HG03442 (cell line): Measurements from ENCODE around the gene SELENOH.

Experiments used
- ATAC-seq: cut with Tn5 transposase; IDR thresholded peaks from one replicate; pipeline ENCODE4 v1.9.1; 2021; ENCODE audit warnings: mild to moderate bottlenecking, moderate library complexity; ENCODE audit not compliant: unreplicated experiment

The SELENOH gene

DNA sequence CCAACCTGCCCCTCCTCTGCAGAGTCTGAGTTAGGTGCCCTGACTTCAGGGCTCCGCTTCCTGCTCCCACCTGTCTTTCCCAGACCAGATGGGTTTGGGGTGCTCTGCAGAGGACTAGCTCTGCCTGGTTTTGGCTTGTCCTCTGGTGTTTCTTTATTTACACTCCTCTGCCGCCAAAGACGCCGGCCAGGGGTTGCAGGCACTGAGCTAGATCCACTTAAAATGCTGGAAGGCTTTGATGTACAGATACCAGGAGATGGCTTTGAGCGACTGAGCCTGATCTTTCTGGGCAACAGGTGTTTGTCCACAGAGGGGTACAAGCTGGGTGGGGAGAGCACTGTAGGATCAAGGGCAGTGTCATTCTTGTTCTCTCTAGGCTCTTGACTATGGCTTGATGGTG, 3.9 kb downstream of the SELENOH start:
- no peak for ATAC-seq

DNA sequence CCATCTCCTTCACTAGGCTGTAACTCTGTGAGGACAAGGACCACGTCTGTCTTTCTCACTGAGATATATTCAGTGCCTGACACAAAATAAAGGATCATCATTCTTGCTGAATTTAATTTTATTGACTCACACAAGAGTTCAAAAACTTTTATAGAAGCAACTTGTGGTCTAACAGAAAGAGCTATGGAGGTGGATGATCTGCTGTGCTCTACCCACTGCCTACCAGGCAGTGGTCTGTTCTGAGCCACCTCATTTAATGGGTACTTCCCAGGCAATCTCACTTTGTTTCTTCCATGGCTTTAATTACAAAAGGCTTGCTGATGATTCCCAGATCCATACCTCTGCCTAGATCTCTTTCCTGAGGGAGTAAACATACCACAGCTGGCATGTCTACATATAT, 5.6 kb downstream of the SELENOH start:
- ATAC-seq, result no peak

DNA sequence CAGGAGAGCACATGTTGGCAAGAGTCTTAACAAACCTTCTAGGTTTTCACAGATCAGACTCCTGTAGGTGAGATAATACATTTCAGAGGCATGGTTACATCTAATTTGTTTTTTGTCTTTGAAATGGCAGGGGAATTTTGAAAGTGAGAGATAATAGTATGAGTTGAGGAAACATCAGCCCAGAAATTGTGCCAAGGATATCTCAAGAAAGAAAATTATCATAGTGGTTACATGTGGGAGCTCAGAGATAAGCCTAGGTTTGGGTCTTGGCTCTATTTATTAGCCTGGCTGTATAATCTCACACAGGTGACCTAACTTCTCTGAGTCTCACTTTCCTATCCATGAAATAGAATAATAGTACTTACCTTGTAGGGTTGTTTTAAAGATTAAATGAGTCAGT, 9.9 kb downstream of the SELENOH start:
- no peak for ATAC-seq

DNA sequence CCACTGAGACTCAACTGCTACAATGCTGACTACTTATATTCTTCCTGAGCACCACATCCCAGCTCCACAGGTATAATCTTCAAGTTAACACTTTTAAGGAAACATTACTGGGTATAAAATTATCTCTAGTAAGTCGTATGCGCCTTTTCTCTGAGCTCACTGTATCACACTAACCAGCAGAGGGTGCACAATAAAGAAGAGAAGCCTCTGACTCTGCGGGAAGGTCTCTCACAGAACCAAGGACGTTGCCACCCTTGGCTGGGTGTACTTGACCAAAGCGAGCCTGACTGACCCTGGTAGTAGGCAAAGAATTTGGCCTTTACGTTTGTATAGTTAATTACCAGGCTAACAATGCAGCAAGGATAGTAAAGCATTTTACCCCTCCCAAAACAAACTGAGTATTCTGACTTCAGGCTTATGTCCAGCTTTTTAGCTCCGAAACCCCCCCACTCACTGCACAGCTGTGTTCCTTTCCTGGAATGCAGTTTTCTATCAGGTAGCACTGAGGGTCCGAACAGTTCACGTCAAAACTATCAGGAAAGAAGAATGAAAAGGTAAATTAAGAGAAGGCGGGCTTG, 10.5 kb downstream of the SELENOH start, which contains the start of gene BTBD18:
TSS of gene BTBD18 (minus strand) at position 144 of the 578 bp plus-strand sequence. CDS start 631 bp downstream, outside the sequence.
- no peak for ATAC-seq

DNA sequence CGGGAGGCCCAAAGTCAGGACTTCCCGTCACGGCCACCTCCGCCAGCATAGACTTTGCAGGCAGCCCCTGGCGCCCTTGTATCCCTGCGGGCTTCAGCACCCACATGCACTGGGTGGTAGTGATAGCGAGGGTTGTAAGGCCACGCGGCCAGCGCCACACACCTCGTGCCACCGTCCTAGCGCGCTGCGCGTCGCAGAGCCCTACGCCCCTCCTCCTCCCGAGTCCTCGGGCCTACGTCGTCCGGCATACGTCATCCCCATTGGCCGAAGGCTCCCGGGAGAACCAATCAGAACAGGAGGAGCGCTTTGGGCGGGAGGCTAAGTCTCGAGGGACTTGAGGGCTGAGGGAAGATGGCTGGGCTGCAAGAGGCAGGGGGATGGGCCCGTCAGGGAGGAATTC, 11.7 kb downstream of the SELENOH start:
- no peak for ATAC-seq

DNA sequence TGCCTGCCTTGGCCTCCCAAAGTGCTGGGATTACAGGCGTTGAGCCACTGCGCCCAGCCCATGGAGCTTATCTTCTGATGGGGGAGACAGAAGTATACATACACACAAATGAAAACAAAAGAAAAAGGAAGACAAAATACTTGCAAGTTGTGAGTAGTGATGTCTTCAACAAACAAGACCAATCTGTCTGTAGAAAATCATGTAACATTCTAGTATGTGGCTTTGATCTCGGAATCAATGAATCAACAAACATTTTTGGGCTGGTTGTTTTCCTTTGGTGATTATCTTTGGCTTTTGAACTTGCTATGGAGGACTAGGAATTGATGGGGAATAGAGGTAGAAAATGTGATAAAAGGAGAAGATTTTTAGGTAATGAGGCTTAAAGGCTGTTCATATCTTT, 16.9 kb downstream of the SELENOH start:
- ATAC-seq, result no peak

DNA sequence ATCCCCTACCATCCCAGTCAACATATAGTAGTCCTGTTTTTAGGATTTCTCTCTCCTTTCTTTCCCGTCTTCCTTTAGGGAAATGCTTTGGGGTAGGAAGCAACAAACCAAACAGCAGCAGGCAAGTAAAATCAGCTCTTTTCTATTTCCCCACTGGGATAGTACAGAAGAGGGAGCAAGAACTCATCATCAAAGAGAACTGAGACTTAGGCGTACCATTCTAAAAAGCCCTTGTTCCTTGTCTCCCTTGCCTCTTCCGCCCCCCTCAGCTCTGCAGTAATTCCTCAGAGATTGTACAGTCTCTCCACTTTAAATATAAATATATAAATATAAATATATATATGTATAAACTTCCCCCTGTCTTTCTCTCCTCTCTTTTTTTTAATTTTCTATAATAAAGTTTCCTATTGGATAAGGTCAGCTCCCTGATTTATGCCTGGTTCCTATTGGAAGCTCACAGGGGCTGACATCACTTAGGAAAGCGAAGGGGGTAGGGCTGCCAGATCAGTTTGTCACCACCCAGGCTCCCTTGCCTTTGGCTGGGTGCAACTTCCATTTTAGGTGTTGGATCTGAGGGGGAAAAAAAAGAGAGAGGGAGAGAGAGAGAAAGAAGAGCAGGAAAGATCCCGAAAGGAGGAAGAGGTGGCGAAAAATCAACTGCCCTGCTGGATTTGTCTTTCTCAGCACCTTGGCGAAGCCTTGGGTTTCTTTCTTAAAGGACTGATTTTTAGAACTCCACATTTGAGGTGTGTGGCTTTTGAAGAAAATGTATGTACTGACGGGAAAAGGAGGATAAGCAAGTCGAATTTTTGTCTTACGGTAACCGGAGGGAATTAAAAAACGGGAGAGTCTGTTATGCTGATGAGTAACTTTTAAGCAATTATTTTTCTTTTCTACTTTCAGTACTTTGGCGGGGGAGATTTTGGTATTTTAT, 20.3 kb downstream of the SELENOH start, which contains the start of gene CTNND1:
TSS of gene CTNND1 (plus strand) at position 502 of the 934 bp plus-strand sequence. CDS start 29,677 bp downstream, outside the sequence.
- ATAC-seq, result peak; percentile 92

DNA sequence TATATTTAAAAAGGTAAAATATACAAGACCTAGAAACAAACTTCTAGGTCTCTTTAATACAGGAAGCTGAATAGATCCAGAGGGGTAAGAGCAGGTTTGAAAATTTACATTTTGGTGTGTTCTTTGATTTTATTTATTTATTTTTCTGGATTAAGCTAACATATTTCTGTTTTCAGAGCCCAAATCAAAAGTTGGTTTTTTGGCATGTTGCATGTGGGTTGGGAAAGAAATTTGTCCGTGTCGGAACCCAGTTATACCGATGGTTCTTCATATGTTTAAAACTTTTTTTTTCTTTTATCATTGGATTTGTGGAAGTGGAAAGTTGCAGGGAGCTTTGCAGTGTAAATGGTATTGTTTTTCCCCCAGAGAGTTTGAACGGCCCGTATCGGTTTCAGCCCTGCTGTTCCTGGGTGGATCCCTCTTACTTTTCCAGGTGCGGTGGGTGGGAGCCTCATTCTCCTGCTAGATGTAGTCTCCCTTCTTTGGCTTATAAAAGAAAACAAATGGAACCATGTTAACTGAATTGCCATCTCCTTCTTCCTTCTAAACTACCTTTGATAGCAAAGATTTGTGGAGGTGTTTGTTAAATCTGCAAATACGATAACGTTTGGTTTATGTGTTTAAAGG, 21.1 kb downstream of the SELENOH start:
- ATAC-seq, result no peak

DNA sequence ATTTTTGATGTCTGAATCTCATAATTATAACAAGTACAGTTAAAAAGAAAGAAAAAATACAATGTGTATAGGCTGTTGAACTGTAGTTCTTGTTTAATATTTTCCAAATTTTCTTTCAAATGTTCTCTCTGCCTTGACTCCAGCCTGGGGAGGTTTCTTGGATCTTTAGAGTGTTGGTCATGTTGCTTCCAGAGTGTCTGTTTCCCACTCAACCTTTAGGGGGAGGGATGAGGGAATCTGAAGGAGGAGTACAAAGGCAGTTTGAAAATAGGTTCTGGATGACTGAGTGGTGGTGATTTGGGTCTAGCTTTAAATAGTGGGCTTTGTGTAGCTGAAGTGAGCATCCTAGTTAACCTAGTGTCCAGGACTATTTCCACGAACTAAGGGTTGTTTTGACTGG, 22.3 kb downstream of the SELENOH start:
- ATAC-seq, result no peak

DNA sequence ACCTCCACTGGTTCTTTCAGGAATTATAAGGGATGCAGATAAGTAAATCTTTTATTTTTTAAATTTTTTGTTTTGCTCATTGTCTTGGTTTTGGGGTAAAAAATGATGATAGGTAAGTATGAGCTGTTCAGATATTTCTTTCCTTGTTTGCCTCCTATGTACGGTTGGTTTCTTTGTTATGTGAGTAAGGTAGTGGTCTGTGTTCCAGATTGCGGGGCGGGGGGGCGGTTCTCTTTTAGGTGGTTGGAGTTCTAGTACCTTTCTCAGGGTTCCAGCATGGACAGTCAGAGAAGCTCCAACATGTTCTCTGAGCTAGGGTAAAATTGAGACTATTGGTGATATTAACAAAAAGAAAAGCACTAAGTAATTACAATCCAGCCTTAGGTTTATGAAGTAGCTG, 22.7 kb downstream of the SELENOH start:
- no peak for ATAC-seq

DNA sequence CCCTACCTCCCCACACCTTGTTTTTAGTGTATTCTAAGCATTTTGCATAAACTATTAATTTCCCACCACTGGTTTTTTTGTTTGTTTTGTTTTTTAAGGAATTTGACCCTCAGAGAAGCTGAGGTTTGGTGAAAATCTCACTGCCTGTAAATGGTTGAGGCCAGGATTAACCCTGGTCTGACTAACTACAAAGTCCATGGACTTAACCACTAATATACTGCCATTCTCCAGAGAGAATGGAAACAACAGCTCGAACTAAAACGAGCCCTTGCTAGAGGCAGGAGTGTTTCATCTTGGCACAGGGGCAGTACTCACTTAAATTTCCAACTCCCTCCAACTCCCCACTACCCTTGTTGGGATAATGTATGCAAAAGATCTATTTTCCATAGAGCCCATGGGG, 23.3 kb downstream of the SELENOH start:
- ATAC-seq, result no peak

DNA sequence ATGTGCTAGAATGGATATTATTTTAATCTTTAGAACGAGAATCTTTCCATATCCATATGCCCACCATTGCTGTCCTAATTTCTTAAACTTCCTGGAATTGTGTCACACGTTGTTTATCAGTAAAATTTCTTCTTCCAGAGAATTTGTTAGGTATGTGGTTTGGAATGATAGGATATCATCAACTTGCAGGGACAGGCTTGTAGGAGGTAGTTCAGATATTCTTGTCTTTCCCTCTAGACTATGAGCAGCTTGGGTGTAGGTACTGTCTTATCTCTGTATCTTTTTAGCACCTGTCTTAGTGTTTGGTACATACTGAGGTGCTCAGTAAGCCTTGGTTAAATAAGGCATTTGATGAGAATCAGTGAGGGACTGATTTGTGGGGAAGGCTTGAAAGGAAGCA, 23.7 kb downstream of the SELENOH start:
- no peak for ATAC-seq

DNA sequence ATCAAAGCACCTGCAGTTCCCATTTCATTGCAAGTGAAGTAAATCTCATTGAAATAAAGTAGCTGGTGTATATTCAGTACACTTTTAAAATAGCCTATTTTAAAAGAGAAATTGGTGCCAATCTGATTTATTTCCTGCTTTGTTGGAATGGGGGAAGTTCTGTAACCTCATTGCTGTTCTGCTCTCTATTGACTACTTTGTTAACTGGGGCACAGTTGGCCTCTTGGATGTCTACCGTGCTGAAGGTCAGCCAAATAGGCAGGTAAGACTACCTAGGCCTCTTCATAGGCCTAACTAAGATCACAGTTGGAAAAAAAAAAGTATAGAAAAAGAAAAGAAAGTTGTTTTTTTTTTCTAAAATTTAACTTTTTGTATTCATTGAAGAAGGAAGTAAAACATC, 29.5 kb downstream of the SELENOH start:
- no peak for ATAC-seq

DNA sequence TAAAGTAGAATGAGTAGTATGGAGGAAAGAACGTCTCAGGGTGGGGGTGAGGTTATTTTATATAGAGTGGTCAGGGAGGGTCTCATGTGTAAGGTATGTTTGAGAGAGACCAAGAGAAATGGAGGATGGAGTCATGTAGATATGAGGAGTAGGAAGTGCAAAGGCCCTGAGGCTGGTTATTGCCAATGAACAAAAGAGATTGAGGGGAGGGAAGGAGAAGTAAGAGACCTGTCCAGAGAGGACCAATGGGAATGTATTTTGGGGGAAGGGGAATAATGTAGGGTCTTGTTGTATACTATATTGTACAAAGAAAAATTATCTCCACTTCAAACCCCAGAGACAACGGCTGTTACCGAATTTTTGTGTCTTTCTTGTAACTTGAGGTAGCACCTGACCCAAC, 30.1 kb downstream of the SELENOH start:
- no peak for ATAC-seq

DNA sequence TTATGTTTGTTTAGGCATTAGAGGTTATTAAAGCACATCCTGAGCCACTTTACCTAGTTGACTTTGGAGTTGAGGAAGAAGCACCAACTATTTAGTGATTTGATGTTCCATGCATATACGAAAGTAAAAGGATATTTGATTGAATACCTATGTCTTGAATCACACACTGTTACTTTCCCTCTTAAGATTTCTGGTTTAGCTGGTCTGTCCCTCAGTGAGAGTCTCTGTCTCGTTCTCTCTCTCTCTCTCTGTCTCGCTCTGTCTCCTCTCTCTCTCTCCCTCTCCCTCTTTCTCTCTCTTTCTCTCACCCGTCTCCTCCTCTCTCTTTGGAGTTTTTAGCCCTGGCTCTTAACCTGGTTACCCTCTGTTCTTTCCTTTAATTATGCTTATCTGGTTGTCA, 31.3 kb downstream of the SELENOH start:
- no peak for ATAC-seq

DNA sequence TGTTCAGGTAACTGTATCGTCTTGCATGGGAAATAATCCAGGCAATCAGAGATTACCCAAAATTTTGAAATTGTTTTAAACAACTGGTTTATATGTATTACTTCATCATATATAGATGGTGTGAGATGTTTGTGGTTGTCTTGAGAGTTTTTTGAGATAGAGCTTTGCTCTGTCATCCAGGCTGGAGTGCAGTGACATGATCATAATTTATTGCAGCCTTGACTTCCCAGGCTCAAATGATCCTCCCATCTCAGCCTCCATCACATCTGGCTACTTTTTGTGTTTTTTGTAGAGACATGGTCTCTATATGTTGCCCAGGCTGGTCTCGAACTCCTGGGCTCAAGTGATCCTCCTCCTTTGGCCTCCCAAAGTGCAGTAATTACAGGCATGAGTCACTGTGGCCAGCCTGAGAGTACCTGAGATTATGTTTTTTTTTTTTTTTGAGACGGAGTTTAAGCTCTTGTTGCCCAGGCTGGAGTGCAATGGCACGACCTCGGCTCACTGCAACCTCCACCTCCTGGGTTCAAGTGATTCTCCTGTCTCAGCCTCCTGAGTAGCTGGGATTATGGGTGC, 31.8 kb downstream of the SELENOH start:
- no peak for ATAC-seq

DNA sequence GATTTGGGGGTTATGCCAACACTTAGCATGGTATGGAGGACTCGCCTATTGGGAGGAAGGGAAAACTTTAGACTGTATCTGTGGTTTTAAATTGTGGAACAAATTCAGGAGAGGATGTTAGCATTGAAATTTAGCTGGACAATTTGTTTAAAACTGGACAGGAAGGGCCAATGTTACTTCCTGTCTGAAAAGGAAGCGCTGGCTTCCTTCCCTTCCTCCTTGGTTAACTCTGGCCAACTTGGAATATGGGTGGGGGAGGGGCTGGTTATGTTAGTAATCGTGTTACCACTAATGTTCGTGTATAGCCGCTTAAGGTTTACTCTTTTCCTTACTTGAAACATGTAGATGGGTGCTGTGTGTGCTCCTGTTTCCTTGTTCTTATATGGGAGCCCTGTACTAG, 34.2 kb downstream of the SELENOH start:
- ATAC-seq, result no peak

DNA sequence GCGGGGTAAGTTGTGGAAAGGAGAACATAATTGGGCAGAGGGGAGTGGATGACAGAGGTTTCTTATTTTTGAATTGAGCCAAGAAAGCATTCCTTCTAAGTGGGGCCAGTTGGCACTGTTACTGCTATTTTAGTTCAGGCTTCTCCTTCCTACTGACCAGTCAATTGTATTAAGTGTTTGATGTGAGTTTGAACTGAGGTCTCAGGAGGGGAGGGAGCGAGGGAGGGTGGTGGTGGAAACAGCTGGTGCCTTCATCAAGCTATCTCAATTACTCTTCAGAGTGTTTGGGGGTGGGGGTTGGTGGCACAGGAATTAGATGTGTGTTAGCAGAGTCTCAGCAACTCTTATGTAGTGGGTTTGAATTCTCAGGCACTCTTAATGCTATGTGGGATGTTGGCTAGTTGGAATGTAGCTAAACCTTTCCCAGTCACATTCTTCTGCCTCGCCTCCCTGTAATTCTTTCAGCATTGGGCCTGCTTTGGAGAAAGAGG, 34.8 kb downstream of the SELENOH start:
- ATAC-seq, result no peak

DNA sequence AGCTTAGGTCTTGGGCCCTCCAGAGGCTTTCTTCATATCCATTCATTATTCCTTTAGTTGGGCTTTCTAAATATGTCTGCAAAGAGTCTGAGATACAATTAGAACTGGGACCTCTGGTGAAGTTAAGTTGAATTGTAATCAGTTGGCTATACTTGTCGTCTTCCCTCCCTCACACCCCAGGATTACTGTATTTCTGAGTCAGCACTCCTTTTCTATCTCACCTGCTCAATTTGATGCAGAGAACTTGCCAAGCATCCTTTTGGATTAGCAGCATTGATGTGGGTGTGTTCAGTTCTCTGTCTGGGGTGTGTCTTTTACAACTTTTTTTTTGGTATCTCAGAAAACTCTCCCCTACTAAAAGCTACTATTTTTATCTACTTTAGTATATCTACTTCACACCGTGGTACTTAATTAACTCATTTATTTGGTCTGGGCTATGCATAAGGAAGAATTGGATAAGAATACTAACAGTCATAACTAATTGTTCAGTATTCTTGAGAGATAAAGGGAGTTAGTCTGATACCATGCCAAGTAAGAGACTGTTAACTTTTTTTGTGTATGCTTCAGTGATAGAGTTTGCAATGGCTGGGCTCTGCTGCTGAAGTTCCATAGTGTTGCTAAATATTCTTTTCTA, 35.4 kb downstream of the SELENOH start:
- no peak for ATAC-seq

DNA sequence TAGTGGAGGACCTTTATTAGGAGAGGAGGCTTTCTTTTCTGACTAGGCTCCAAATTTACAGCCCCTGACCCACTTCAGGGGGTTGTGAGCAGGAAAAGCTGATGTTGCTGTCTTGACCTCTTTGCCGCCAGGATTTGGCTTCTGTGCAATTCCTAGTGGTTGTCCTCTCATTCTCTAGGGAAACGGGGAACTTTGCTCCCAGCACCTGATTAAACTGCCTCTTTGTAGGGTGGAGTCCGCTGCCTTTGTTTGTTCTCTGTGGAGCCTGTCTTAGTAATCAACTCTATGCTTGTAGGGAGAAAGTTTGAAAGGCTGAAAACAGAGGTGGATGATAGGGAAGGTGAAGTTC, 36.7 kb downstream of the SELENOH start:
- no peak for ATAC-seq
